HG02798 (cell line): ENCODE measurements around the gene CLPSL1.

ENCODE experiments used
- ATAC-seq: cut with Tn5 transposase; IDR thresholded peaks from one replicate; pipeline ENCODE4 v1.9.1; 2021; ENCODE audit warnings: mild to moderate bottlenecking; ENCODE audit not compliant: unreplicated experiment, poor library complexity

The CLPSL1 gene

DNA sequence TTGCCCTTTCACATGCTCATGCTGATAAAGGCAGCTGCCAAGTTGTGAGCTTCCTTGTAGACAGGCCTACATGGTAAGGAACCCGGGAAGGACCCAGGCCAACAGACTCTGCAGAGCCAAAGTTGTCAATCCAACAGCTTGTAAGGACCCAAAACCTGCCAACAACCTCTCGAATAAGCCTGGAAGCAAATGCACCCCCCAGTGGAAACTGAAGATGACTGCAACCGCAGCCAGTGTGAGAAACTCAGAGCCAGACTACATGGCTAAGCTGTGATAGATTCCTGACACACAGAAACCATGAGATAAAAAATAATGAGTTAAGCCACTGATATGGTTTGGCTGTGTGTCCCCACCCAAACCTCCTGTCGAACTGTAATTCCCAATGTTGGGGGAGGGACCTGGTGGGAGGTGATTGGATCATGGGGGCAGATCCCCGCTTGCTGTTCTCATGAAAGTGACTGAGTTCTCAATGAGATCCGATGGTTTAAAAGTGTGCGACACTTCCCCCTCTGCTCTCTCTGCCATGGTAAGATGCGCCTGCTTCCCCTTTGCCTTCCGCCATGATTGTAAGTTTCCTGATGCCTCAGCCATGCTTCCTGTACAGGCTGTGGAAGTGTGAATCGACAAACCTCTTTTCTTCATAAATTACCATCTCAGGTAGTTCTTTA, 23.2 kb upstream of the CLPSL1 start:
- ATAC-seq = no peak

DNA sequence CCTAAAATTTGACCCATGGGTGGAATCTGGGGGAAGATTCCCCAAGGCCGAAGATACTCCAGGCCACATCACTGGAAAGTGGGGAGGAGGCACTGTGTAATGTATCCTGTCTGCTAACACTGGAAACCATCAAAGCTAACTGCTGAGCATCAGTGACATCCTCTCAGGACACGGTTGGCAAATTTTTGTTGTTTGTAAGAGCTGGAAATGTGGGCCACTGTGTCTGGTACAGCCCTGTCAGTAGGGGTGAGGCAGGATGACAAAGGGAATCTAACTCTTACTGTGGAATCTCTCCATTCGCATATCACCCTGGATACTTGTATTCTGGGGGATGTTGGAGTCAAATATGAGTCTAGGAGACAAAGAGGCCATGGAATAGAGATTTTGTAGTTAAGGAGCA, 21.4 kb upstream of the CLPSL1 start:
- ATAC-seq = no peak

DNA sequence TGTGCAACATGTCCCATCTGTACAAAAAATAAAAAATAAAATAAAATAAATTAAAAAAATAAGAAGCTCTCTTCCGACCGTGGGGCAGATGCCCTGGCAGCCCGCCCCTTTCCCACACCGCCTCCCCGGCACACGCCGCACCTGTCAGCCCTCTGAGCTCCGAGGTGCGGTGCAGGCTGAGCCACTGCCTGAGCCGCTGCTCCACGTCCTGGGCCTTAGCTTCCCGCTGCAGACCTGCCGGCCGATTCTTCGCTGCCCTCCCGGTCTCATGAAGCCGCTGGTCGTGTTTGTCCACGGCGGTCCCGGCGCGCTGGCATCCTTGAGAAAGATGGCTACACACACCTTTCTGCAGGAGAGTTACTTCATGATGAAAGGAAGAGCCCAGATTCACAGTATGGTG, 15.1 kb upstream of the CLPSL1 start:
- no peak for ATAC-seq

DNA sequence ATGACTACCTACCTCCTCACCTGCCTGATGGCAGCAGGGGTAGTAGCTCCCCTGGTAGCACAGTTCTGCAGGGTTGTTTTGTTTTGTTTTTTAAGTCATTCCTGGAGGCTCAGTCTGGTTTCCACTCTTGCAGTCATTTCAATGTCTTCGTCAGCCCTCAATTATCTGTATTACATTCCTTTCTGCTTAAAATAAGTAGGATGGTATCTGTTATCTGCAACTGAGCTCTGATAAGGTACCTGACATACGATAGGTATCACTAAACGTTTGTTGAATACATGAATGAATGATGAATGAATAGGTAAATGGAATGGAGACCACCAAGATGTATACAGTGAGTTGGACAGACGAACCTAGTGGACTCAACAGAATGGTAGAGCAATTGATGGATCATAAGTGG, 11.6 kb upstream of the CLPSL1 start:
- ATAC-seq = no peak

DNA sequence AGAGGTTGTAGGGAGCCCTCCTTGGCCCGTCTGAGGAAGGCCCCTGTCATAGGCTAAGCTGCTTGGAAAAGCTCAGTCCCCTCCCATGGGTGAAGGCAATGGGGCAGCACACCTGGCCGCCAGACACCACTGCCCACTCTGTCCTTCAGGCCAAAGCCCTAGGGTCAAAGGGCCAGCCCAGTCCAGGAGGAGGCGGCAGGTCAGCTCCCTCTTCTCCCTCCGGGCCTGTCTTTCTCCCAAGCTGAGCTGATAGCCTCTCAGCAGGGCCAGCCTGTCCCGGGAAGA, 9.5 kb upstream of the CLPSL1 start:
- ATAC-seq = no peak

DNA sequence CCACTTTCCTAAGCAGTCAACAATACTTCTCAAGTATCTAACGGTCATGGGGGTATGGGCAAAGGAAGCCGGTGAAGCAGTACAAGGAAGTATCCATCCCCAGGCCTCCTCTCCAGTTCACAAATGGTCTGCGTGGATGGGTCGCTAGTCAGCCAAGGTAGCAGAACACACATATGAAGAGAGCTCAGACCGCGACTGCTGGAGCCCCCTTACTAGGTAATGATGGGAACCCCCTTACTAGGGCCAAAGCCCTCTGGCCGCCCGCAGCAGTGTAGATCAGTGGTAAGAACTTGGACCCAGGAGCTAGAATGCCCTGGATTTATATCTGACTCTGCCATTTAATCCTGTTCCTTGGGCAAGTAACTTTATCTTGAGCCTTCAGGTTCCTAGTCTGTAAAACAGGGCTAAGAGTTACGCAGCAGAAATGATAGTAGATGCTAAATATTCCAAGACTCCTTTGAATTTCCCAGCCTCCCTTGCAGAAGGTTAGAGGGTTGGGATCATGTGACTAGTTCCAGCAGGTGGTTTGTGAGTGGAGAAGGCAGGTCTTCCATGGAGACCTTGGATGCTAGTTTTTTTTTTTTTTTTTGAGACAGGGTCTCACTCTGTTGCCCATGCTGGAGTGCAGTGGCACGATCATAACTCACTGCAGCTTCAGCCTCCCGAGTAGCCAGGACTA, 6.6 kb upstream of the CLPSL1 start:
- ATAC-seq = no peak

DNA sequence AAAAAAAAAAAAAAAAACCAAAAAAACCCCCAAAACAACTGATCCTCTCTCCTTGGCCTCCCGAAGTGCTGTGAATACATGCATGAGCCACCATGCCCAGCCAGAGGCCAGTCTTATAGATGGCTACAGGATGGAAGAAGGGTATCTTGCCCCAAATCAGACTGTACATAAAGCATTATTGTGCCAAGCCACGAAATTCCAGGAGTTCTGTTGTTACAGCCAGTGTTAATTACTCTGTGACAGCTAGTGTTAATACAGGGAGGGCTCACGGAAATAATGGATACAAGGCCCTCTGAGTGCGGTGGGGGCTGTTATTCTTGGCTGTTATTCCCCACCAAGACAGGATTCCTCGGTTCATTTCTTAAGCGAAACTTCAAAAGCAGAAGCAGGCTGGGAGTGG, 5.8 kb upstream of the CLPSL1 start:
- ATAC-seq = no peak

DNA sequence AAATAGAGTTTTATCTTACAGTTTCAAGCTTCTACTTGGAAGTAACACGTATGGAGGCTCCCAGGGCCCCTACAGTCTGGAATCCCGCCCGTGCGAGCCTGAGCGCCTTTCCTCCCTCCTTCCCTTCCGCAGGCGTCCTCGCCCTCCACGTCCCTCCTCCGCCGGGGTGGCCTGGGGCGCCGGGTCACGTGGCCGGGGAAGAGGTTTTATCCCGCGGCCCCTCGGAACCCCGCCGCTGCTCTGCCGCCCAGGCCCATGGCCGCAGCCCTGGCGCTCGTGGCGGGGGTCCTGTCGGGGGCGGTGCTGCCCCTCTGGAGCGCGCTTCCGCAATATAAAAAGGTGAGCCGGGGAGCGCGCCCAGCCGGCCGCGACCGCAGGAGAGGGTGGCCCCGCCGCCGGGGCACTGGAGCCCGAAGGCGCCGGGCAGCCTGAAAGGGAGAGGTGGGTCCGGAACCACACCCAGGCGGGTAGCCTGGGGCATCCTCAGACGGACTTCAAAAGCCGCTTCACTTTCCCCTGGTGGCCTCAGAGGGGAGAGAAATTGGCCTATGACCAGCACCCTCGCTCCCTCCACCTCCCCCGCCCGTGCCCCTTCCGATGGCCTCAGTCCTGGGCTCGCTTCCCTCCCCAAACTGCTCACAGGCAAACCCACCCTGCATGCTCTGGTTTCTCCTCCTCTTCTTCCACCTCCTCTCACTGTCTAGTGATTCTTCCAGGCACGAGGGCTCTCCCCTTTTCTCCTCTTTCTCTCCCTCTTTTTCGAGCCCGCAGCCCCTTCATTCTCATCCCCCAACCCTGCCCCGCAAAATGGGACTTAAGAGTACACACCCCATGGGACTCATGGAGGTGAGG, 4.2 kb upstream of the CLPSL1 start, which contains the start of gene CLPSL2:
Gene CLPSL2, plus strand, starts transcription at position 235 of the 852 bp plus-strand sequence. Its CDS starts 21 bp downstream, at position 256.
- no peak for ATAC-seq

DNA sequence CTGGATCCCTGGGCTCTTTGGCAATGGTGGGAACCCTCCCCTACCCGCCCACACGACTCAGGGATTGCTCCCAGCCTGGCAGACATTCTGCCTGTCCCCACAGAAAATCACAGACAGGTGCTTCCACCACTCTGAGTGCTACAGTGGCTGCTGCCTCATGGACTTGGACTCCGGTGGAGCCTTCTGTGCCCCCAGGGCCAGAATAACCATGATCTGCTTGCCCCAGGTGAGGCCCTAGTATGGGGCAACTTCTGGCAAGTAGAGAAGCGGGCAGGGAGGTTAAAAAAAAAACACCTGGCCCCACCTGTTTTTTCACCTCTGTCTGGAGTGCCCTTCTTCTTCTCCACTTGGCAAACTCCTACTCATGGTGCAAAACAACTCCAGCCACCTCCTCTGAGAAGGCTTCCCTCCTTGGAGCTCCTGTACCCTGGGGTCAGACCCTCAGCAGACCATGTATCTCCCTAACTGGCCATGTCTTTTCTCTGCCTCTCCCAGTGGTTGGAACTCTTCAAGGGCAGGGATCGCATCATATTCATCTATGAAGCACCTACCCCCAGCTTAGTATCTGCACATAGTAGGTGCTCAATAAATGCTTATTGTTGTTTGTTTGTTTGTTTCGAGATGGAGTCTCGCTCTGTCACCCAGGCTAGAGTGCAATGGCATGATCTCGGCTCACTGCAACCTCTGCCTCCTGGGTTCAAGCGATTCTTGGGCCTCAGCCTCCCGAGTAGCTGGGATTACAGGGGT, 3.3 kb upstream of the CLPSL1 start:
- no peak for ATAC-seq

DNA sequence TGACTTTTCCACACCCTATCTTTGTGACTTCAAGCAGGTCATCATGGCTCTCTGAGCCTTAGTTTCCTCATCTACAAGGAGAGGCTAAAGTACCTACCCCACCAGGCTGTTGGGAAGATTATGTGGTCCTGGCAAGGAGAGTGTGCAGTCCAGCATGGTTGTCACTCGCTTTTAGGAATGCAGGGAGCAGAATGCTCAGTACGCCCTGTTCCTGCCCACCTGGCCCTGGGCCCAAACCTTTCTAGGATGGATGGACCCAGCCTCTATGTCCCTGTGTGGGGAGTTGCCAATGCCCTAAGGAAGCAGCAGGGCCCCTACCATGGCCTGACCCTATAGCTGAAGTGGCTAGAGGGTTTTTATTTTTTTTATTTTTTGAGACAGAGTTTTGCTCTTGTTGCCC, 2.4 kb upstream of the CLPSL1 start:
- no peak for ATAC-seq

DNA sequence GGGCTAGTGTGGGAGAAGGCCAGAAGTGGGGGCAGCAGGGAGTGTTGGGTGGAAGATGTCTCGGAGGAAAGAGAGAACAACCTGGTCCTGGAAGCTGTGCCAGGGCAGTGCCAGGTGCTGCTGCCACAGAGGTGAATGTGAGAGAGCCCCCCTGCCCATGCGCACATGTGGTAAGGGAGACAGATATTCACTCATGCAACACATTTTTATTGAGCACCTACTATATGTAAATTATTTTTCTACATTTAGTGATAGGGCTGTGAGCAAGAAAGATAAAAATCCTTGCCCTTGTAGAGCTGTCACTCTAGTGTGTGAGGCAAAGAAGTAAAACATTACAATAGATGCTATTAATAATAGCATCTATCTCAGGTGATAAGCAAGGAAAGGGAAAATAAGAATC, 471 bp downstream of the CLPSL1 start:
- ATAC-seq = no peak

DNA sequence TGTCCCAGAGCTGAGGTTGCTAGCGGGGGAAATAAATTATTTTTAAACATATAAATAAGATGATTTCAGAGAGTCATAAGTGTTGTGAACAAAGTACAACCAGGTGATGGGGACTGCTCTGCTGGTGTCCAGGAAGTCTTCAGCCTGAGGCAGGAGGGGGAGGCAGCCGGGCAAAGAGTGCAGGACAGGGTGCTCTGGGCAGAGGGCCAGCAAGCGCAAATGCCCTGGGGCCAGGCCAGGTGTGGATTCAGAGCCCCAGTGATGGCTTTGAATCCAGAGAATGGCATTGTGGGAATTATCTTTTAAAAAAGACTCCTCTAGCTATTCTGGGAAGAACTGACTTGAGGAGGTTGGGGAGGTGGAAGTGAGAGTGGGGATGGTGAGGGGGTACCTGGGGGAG, 1.6 kb downstream of the CLPSL1 start:
- ATAC-seq = no peak

DNA sequence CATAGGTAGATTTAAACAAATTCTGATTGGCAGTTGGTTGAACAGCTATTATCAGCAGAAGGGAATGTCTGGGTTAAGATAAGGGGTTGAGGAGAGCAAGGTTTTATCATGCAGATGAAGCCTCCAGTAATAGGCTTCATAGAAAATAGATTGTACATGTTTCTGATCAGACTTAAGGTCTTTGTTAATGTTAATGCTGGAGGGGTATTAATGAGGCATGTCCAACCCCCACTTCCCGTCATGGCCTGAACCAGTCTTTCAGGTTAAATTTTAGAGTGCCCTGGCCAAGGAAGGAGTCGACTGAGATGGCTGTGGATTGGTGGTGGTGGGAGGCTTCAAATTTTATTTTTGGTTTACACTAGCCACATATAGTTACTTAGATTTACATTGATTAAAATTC, 3.4 kb downstream of the CLPSL1 start:
- no peak for ATAC-seq

DNA sequence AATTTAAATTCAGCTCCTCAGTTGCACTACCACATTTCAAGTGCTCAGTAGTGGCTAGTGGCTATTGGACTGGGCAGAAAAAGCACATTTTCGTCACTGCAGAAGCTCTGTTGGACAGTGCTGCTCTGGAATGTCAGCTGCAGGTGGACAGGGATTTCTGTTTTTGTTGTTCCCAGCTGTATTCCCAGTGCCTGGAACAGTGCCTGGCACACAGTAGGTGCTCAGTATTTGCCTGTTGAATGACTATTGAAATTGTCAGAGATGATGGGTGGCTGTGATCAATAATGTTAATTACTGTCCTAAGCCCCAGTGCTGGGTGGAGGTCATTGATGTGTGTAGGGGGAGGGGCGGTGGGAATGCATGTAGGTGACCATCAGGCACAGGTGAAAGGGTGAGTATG, 5.5 kb downstream of the CLPSL1 start:
- ATAC-seq = no peak

DNA sequence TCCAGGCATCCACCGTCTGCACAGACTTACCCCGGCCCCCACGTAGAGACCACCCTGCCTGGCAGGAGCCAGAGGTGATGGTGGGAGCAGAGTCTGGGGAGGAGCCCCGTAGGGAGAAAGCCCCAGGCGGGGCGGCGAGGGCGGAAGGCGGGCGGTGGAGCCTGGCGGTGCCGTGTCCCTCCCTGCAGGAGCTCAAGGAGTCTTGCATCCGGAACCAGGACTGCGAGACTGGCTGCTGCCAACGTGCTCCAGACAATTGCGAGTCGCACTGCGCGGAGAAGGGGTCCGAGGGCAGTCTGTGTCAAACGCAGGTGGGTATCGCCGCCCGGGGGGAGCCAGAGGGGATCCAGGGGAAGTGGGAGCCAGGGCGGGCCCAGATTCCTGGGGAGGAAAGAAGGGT, 6.0 kb downstream of the CLPSL1 start:
- ATAC-seq = no peak

DNA sequence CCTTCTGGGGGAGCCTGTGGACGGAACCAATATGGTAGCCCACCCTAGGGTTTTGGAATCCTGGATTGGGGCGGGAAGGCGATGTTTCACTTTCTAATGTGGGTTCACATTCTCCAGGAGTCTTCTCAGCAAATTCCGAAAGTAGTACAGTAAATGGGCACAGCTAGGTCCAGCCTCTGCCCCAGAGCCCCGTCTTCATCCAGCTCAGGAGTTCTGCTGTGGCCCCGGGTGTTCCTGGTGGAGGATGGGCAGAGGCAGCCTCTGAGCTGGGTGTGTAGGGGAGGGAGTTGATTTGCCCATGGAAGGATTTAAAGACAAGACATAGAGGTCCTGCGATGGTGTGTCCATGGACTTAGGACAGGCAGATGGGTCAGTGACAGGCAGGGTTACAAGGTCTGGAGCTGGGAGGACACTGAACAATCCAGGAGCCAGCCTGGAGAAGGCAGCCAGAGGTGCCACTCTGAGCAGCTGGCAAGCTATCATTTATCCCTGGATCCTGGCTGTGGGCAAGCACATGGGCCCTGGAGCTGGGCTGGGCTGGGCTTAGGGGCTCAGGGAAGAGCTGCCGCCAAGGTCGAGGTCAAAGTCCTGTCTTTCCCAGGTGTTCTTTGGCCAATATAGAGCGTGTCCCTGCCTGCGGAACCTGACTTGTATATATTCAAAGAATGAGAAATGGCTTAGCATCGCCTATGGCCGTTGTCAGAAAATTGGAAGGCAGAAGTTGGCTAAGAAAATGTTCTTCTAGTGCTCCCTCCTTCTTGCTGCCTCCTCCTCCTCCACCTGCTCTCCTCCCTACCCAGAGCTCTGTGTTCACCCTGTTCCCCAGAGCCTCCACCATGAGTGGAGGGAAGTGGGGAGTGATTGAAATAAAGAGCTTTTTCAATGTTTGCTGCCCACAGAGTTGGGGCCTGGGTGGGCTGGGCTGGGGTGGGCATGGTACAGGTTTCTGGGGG, 6.7 kb downstream of the CLPSL1 start:
- ATAC-seq = no peak

DNA sequence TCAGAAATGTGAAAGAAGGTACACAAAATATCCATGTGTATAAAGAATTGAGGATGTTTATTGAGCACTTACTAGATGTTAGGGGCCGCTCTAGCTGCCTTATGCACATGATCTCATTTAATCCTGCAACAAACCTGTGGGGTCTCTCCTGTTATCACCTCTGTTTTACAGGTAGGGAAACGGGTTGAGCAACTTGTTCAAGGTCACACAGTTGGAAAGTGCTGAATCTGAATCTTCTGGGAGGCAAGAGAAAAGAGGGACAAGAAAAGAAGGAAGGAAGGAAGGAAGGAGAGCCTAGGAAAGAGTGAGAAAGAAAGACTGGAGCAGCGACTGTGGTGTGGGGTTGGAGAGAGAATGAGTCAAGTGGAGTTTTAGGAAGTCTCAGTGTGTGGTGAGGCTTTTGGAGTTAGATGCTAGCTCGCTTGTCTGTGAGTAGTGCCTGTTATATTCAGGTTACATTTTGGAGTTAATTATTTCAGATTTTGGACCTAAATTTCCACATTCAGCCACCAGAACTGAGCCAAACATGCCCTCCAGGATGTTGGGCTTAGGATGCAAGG, 7.7 kb downstream of the CLPSL1 start:
- no peak for ATAC-seq

DNA sequence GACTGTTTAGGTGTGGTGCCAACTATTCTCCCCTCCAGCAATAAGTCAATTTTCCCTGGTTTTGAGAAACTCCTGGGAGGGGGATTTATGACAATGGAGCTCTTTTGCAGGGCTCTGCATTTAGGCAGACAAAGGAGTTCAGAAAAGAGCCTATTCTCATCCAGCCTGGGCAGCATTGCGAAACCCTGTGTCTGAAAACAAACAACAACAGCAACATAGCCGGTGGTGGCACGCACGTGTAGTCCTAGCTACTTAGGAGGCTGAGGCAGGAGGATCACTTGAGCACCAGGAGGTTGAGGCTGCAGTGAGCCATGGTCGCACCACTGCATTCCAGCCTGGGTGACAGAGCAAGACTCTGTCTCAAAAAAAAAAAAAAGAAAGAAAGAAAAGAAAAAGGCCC, 9.9 kb downstream of the CLPSL1 start:
- ATAC-seq = no peak
